A673 (cell line): Measurements from ENCODE around the gene PHACTR2. TPM values are rescaled to one million over a fixed set of nuclear protein-coding genes. Genes with fewer than 3 reads are reported as not detected.

Experiments
- BruUV-seq: library from RNA; stranded (reverse); fragments of 400-500 nt; replicated peaks from 2 replicates; lab custom pipeline; 2021; lab: Mats Ljungman, UMichigan
- CTCF ChIA-PET: fragments of 300-600 bp; sonication (Branson Sonifier 250); formaldehyde crosslinking; loops from one replicate; lab custom pipeline; 2022; ENCODE audit warnings: antibody characterized with exemption; lab: Charles Lee
- POLR2A ChIA-PET: fragments of 300-600 bp; sonication (Branson Sonifier 250); formaldehyde crosslinking; loops from one replicate; lab custom pipeline; 2022; ENCODE audit warnings: antibody characterized with exemption; ENCODE audit not compliant: low non-redundant PET; lab: Charles Lee
- DNase-seq: peaks from one replicate; pipeline ENCODE4 v3.0.0-alpha.2; 2015; ENCODE audit warnings: low spot score
- H3K27ac ChIP-seq: fragments of 200-600 bp; sonication (generic); 2 replicates; pipeline ENCODE4 v1.5.1; 2016; ENCODE audit warnings: mixed run types, low read depth, mild to moderate bottlenecking, mixed read lengths, antibody characterized with exemption, low read length; ENCODE audit not compliant: poor library complexity, severe bottlenecking
- H3K27me3 ChIP-seq: fragments of 200-600 bp; sonication (generic); replicated peaks from 2 replicates; pipeline ENCODE4 v1.6.1; 2017; ENCODE audit warnings: mixed run types, low read depth, mild to moderate bottlenecking, mixed read lengths, antibody characterized with exemption, low read length; ENCODE audit not compliant: insufficient read depth, poor library complexity
- H3K36me3 ChIP-seq: fragments of 200-600 bp; sonication (generic); 2 replicates; pipeline ENCODE4 v1.6.1; 2016; ENCODE audit warnings: mixed run types, mild to moderate bottlenecking, mixed read lengths, antibody characterized with exemption, low read length; ENCODE audit not compliant: insufficient read depth, poor library complexity, severe bottlenecking
- H3K4me1 ChIP-seq: fragments of 200-600 bp; sonication (generic); 2 replicates; pipeline ENCODE4 v1.6.1; 2017; ENCODE audit warnings: mixed run types, mild to moderate bottlenecking, mixed read lengths, antibody characterized with exemption, low read length; ENCODE audit not compliant: insufficient read depth, poor library complexity, severe bottlenecking
- H3K4me3 ChIP-seq: fragments of 200-600 bp; sonication (generic); 2 replicates; pipeline ENCODE4 v1.5.1; 2016; ENCODE audit warnings: low read depth, mixed run types, mild to moderate bottlenecking, mixed read lengths, low read length; ENCODE audit not compliant: poor library complexity, severe bottlenecking
- H3K9me3 ChIP-seq: fragments of 200-600 bp; sonication (generic); 2 replicates; pipeline ENCODE4 v1.6.1; 2016; ENCODE audit warnings: mixed run types, low read depth, mild to moderate bottlenecking, mixed read lengths, antibody characterized with exemption, low read length; ENCODE audit not compliant: poor library complexity, severe bottlenecking
- CTCF ChIP-seq: fragments of 300-800, 200-600 bp; sonication (generic); conservative IDR thresholded peaks from 2 replicates; pipeline ENCODE4 v1.5.1; 2017; ENCODE audit warnings: low read depth, mild to moderate bottlenecking, antibody characterized with exemption, low read length, moderate library complexity, mixed read lengths
- EZH2 ChIP-seq: fragments of 200-600 bp; sonication (generic); IDR thresholded peaks from 2 replicates; pipeline ENCODE4 v1.6.1; 2017; ENCODE audit warnings: borderline replicate concordance, low read depth, mild to moderate bottlenecking, mixed read lengths, antibody characterized with exemption, low read length; ENCODE audit not compliant: poor library complexity, severe bottlenecking
- intact Hi-C: fragments of 100-400 bp; cut with micrococcal nuclease; formaldehyde crosslinking; loops from one replicate; pipeline ENCODE4 v1.10.0; 2022; ENCODE audit not compliant: unreplicated experiment
- total RNA-seq: library from RNA; stranded (reverse); gene quantifications from 2 replicates; pipeline ENCODE4 v1.2.3, GENCODE V29; 2021

PHACTR2 gene
- total RNA-seq, 1 experiment from 2014 or later, result 2.4 TPM

DNA sequence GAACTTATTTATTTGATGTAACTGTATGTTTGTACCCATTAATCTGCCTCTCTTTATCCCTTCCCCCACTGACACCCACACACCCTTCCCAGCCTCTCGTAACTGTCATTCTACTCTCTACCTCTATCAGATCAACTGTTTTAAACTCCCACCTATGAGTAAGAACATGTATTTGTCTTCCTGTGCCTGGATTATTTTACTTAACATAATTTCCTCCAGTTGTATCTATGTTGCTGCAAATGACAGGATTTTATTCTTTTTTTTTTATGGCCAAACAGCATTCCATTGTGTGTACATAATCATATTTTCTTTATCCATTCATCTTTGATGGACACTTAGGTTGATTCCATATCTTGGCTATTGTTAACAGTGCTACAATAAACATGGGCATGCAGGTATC, 49.3 kb downstream of the PHACTR2 start:
- H3K27ac ChIP-seq, result no peak overlapping the region
- BruUV-seq, result no TSS peak
- POLR2A ChIA-PET, result no interaction called here

GRCh38 chr6:143731789-143732188, 54.0 kb downstream of the PHACTR2 start:
- CTCF ChIA-PET, result no interaction called here
- no TSS peak for BruUV-seq
- Histone ChIP-seq H3K27me3 (no peaks in the 10 kb centered on the region), H3K36me3 (no peaks in the 10 kb centered on the region), H3K9me3 (no peaks in the 10 kb centered on the region), H3K27ac (no peak overlapping the region), H3K4me1 (no peaks in the 10 kb centered on the region), H3K4me3 (no peak overlapping the region)
- no peak for DNase-seq
- intact Hi-C loops, result no loop called here
- POLR2A ChIA-PET, result no interaction called here
- no peak for TF ChIP-seq EZH2
- no peak for TF ChIP-seq CTCF

More for the DNA sequence above, 49.3 kb downstream of the PHACTR2 start:
- CTCF ChIA-PET, result no interaction called here
- no peaks in the 10 kb centered on the region for H3K27me3 ChIP-seq
- TF ChIP-seq EZH2 (no peak), CTCF (no peak)
- intact Hi-C loops, result no loop called here
- H3K4me1 ChIP-seq, result no peaks in the 10 kb centered on the region
- H3K36me3 ChIP-seq, result no peaks in the 10 kb centered on the region
- no peaks in the 10 kb centered on the region for H3K9me3 ChIP-seq
- H3K4me3 ChIP-seq, result no peak overlapping the region
- DNase-seq, result no peak

GRCh38 chr6:143732536-143732935, 54.8 kb downstream of the PHACTR2 start:
- no peak for DNase-seq
- Histone ChIP-seq H3K9me3 (no peaks in the 10 kb centered on the region), H3K36me3 (no peaks in the 10 kb centered on the region), H3K27me3 (no peaks in the 10 kb centered on the region), H3K4me1 (no peaks in the 10 kb centered on the region), H3K27ac (no peak overlapping the region), H3K4me3 (no peak overlapping the region)
- BruUV-seq, result no TSS peak
- intact Hi-C loops, result no loop called here
- ChIA-PET POLR2A (no interaction called here), CTCF (no interaction called here)
- no peak for TF ChIP-seq EZH2
- no peak for TF ChIP-seq CTCF
